ENCODE measurements around the gene AOAH. TPM values are rescaled to one million over a fixed set of nuclear protein-coding genes. Genes with fewer than 3 reads are reported as not detected.

Gene AOAH
- total and polyA plus RNA-seq, 2 donors (not counting 3 experiments of a cell fraction or from before 2014, with no cell fraction given) = not detected

DNA sequence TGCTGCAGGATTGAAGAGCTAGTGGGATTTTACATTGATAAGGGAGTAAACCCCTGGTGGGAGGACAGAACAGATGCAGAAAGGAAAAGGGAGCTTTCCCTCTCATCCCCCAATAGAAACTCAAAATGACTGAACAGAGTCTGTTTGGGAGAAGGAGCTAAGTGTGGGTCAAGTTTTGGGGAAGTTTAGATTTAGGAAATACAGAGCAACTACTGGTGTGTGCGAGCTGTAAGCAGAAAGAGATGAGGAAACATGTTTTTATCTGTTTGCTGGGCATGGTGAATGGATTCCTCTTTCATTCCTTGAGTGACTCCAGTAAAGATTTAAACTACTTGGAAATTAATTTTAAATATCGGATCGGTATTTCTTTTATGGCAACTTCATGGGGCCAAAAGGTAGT is 132.7 kb downstream of the AOAH start:
- no peak overlapping the region for H2AFZ ChIP-seq (ENCODE audit: low read depth, low read length)
- intact Hi-C loops (cut with micrococcal nuclease) = no loop called here
- TF ChIP-seq GATA2 (IDR thresholded peaks at IDR 0.05; ENCODE audit: insufficient read depth, insufficient read length, low read depth, low read length) (no peak), POLR2A (IDR thresholded peaks at IDR 0.05; ENCODE audit: low read depth, low read length) (no peak), POLR2AphosphoS5 (IDR thresholded peaks at IDR 0.05; ENCODE audit: insufficient read depth, low read depth, low read length) (no peak), MYC (IDR thresholded peaks at IDR 0.05; ENCODE audit: low read depth, low read length) (no peak), FOS (IDR thresholded peaks at IDR 0.05; ENCODE audit: borderline replicate concordance, insufficient read depth, low read length) (no peak), EZH2 (IDR thresholded peaks at IDR 0.05; ENCODE audit: borderline replicate concordance, low read depth, low read length, severe bottlenecking) (no peak), JUN (IDR thresholded peaks at IDR 0.05; ENCODE audit: borderline replicate concordance, insufficient read depth, insufficient read length, low read depth) (no peak)
- TF ChIP-seq, protein P1, sequence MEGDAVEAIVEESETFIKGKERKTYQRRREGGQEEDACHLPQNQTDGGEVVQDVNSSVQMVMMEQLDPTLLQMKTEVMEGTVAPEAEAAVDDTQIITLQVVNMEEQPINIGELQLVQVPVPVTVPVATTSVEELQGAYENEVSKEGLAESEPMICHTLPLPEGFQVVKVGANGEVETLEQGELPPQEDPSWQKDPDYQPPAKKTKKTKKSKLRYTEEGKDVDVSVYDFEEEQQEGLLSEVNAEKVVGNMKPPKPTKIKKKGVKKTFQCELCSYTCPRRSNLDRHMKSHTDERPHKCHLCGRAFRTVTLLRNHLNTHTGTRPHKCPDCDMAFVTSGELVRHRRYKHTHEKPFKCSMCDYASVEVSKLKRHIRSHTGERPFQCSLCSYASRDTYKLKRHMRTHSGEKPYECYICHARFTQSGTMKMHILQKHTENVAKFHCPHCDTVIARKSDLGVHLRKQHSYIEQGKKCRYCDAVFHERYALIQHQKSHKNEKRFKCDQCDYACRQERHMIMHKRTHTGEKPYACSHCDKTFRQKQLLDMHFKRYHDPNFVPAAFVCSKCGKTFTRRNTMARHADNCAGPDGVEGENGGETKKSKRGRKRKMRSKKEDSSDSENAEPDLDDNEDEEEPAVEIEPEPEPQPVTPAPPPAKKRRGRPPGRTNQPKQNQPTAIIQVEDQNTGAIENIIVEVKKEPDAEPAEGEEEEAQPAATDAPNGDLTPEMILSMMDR (IDR thresholded peaks at IDR 0.05; ENCODE audit: extremely low read depth in 1 of 2, insufficient read depth in 1 of 2, low read depth in 1 of 2, low read length in 2 of 2) = no peak
- TF ChIP-seq, protein P2, sequence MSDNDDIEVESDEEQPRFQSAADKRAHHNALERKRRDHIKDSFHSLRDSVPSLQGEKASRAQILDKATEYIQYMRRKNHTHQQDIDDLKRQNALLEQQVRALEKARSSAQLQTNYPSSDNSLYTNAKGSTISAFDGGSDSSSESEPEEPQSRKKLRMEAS (IDR thresholded peaks at IDR 0.05; ENCODE audit: insufficient read depth, insufficient read length) = no peak
- H3K4me1 ChIP-seq (ENCODE audit: control insufficient read depth, extremely low read depth, insufficient read depth, low read length) = no peaks in the 10 kb centered on the region
- no peak overlapping the region for H3K27ac ChIP-seq (ENCODE audit: insufficient read depth, low read depth, low read length)
- no peaks in the 10 kb centered on the region for H3K9me1 ChIP-seq (replicated peaks; ENCODE audit: control insufficient read depth, extremely low read depth, insufficient read depth, low read length)
- ChIA-PET CTCF (interaction anchor here (0.9 kb wide), 1 partner anchor 79 kb away, joined by 3 read pairs; no protein-coding TSS in a partner anchor), POLR2A (no interaction called here)
- no TSS peak for BruUV-seq (replicated peaks)
- no peak for FAIRE-seq
- H3K79me2 ChIP-seq (ENCODE audit: control insufficient read depth, insufficient read depth, low read length) = no peaks in the 10 kb centered on the region
- H3K27me3 ChIP-seq (ENCODE audit: control insufficient read depth in 2 of 2, insufficient read depth in 2 of 2, low read length in 2 of 2) = peaks cover 1 to 7% of the 10 kb centered on the region in 2 experiments
- H3K4me3 ChIP-seq (replicated peaks in 1 of 3; ENCODE audit: insufficient read depth in 1 of 3, low read depth in 1 of 3, low read length in 3 of 3) = no peak overlapping the region
- no peaks in the 10 kb centered on the region for H3K9me3 ChIP-seq (replicated peaks; ENCODE audit: control insufficient read depth, insufficient read depth, low read length)
- H4K20me1 ChIP-seq (replicated peaks; ENCODE audit: control insufficient read depth, extremely low read depth, insufficient read depth, low read length) = no peaks in the 10 kb centered on the region
- no peaks in the 10 kb centered on the region for H3K36me3 ChIP-seq (ENCODE audit: control insufficient read depth in 2 of 2, extremely low read depth in 1 of 2, insufficient read depth in 2 of 2, low read length in 2 of 2)
- DNase-seq (ENCODE audit: low read depth, low spot score) = no peak
- dilution Hi-C loops (cut with MboI; ENCODE audit: extremely low pct_ligation_motif_present, low sequenced_read_pairs) = no loop called here
- H3K4me2 ChIP-seq (ENCODE audit: insufficient read depth, low read length) = no peak overlapping the region
- H3K9ac ChIP-seq (replicated peaks; ENCODE audit: extremely low read depth, insufficient read depth, low read length) = no peak overlapping the region

All from endothelial cell of umbilical vein (primary cell).